ENCODE measurements around the gene PRRT4. TPM values are rescaled to one million over a fixed set of nuclear protein-coding genes. Genes with fewer than 3 reads are reported as not detected.
A peak's percentile ranks its signal among the peaks of the same experiment; 100 is the strongest.

Gene PRRT4
- total and polyA plus RNA-seq, 2 experiments from 2014 or later: 0.55 to 0.56 TPM

DNA sequence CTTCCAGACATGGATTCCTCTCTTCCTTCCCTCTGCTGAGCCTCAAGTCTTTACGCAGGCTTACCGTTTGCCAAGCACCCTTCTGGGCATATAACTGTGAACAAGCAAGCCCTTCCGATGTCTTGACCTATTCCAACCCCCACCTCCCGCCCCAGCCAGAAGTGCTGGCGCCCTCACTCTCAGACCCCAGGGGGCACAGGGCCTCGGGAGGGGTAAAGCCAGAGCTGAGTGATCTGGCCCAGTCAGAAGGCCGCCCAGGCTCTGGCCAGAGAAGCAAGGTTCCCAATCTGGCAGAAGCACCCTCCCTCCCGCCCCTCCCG lies 1.2 kb downstream of the PRRT4 start:
- ATAC-seq (no peak), DNase-seq (ENCODE audit: low spot score) (no peak)
- peak overlapping the region; percentile 70 for H3K4me3 ChIP-seq
- no peaks in the 10 kb centered on the region; the same call in none of the 2 replicates for H3F3A ChIP-seq (replicated peaks; ENCODE audit: low read depth)
- TF ChIP-seq EZH2 (IDR thresholded peaks at IDR 0.05; ENCODE audit: low read depth, unreplicated experiment): no peak
- TF ChIP-seq, protein P1, sequence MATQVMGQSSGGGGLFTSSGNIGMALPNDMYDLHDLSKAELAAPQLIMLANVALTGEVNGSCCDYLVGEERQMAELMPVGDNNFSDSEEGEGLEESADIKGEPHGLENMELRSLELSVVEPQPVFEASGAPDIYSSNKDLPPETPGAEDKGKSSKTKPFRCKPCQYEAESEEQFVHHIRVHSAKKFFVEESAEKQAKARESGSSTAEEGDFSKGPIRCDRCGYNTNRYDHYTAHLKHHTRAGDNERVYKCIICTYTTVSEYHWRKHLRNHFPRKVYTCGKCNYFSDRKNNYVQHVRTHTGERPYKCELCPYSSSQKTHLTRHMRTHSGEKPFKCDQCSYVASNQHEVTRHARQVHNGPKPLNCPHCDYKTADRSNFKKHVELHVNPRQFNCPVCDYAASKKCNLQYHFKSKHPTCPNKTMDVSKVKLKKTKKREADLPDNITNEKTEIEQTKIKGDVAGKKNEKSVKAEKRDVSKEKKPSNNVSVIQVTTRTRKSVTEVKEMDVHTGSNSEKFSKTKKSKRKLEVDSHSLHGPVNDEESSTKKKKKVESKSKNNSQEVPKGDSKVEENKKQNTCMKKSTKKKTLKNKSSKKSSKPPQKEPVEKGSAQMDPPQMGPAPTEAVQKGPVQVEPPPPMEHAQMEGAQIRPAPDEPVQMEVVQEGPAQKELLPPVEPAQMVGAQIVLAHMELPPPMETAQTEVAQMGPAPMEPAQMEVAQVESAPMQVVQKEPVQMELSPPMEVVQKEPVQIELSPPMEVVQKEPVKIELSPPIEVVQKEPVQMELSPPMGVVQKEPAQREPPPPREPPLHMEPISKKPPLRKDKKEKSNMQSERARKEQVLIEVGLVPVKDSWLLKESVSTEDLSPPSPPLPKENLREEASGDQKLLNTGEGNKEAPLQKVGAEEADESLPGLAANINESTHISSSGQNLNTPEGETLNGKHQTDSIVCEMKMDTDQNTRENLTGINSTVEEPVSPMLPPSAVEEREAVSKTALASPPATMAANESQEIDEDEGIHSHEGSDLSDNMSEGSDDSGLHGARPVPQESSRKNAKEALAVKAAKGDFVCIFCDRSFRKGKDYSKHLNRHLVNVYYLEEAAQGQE (IDR thresholded peaks at IDR 0.05; ENCODE audit: unreplicated experiment): no peak
- no peaks in the 10 kb centered on the region; the same call in 2 of the 3 replicates for H3K9me3 Mint-ChIP-seq
- H3K27ac Mint-ChIP-seq: no peak overlapping the region
- no peak overlapping the region for H3K27ac ChIP-seq (ENCODE audit: low read depth)
- H3K4me2 ChIP-seq: peak overlapping the region; percentile 95; the same call in 1 of the 2 replicates
- no peaks in the 10 kb centered on the region for H3K36me3 ChIP-seq (ENCODE audit: insufficient read depth)
- H3K36me3 Mint-ChIP-seq (ENCODE audit: low read depth): no peaks in the 10 kb centered on the region; the same call in 2 of the 3 replicates
- peak overlapping the region; percentile 91 for H2AFZ ChIP-seq
- H3K4me1 ChIP-seq (ENCODE audit: insufficient read depth): peaks cover 5% of the 10 kb centered on the region
- 0 out of 2 replicates have a peak, but pooled peaks cover 4% of the 10 kb centered on the region for H4K20me1 ChIP-seq (replicated peaks; ENCODE audit: insufficient read depth)
- peaks cover 85% of the 10 kb centered on the region for H3K27me3 ChIP-seq (ENCODE audit: insufficient read depth)
- H3K4me3 Mint-ChIP-seq: peak overlapping the region; percentile 82
- no peaks in the 10 kb centered on the region for H3K79me2 ChIP-seq (replicated peaks; ENCODE audit: insufficient read depth)
- peaks cover 64% of the 10 kb centered on the region for H3K27me3 Mint-ChIP-seq (ENCODE audit: insufficient read depth, low read depth, poor library complexity)
- H3K9me2 ChIP-seq (ENCODE audit: insufficient read depth): no peaks in the 10 kb centered on the region
- peaks cover 21% of the 10 kb centered on the region for H3K4me1 Mint-ChIP-seq

DNA sequence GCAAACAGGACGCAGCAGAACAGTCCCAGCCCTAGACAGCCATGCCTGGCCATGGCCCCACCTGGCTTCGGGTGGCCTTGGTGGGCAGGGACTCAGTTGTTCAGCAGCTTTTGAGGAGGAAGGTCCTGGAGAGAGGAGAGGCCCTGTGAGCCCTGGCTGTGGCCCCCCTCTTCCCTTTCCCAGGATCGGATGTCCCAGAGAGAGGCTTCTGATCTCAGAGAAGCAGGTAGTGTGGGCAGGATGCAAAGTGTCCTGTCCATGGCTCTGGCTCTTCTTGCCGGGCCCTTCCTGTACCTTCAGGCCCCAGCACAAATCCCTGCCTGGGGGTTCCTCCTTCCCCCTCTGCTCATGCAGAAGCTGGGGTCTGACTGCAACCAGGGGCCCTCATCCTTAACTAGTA lies 1.6 kb downstream of the PRRT4 start:
- Histone ChIP-seq H3K9me2 (ENCODE audit: insufficient read depth) (no peaks in the 10 kb centered on the region), H3K27me3 (ENCODE audit: insufficient read depth) (peaks cover 85% of the 10 kb centered on the region), H3K36me3 (ENCODE audit: insufficient read depth) (no peaks in the 10 kb centered on the region), H4K20me1 (replicated peaks; ENCODE audit: insufficient read depth) (0 out of 2 replicates have a peak, but pooled peaks cover 4% of the 10 kb centered on the region), H3F3A (replicated peaks; ENCODE audit: low read depth) (no peaks in the 10 kb centered on the region; the same call in none of the 2 replicates), H3K4me3 (peak overlapping the region; percentile 70), H2AFZ (peak overlapping the region; percentile 91), H3K79me2 (replicated peaks; ENCODE audit: insufficient read depth) (no peaks in the 10 kb centered on the region), H3K4me2 (peak overlapping the region; percentile 95; the same call in 1 of the 2 replicates), H3K4me1 (ENCODE audit: insufficient read depth) (peaks cover 5% of the 10 kb centered on the region), H3K27ac (ENCODE audit: low read depth) (no peak overlapping the region)
- no peaks in the 10 kb centered on the region; the same call in 2 of the 3 replicates for H3K9me3 Mint-ChIP-seq
- DNase-seq (ENCODE audit: low spot score) (no peak), ATAC-seq (no peak)
- H3K4me1 Mint-ChIP-seq: peaks cover 21% of the 10 kb centered on the region
- H3K36me3 Mint-ChIP-seq (ENCODE audit: low read depth): no peaks in the 10 kb centered on the region; the same call in 2 of the 3 replicates
- H3K4me3 Mint-ChIP-seq: peak overlapping the region; percentile 82; the same call in 2 of the 3 replicates
- H3K27ac Mint-ChIP-seq: no peak overlapping the region
- H3K27me3 Mint-ChIP-seq (ENCODE audit: insufficient read depth, low read depth, poor library complexity): peaks cover 61% of the 10 kb centered on the region
- no peak for TF ChIP-seq EZH2 (IDR thresholded peaks at IDR 0.05; ENCODE audit: low read depth, unreplicated experiment)
- TF ChIP-seq, protein P1 (IDR thresholded peaks at IDR 0.05; ENCODE audit: unreplicated experiment): no peak
- TF ChIP-seq, protein P2, sequence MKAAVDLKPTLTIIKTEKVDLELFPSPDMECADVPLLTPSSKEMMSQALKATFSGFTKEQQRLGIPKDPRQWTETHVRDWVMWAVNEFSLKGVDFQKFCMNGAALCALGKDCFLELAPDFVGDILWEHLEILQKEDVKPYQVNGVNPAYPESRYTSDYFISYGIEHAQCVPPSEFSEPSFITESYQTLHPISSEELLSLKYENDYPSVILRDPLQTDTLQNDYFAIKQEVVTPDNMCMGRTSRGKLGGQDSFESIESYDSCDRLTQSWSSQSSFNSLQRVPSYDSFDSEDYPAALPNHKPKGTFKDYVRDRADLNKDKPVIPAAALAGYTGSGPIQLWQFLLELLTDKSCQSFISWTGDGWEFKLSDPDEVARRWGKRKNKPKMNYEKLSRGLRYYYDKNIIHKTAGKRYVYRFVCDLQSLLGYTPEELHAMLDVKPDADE (IDR thresholded peaks at IDR 0.05): no peak
- no peak for TF ChIP-seq JUNB (IDR thresholded peaks at IDR 0.05; ENCODE audit: unreplicated experiment)
- no peak for TF ChIP-seq STAT1 (IDR thresholded peaks at IDR 0.05; ENCODE audit: unreplicated experiment)
- TF ChIP-seq, protein P3, sequence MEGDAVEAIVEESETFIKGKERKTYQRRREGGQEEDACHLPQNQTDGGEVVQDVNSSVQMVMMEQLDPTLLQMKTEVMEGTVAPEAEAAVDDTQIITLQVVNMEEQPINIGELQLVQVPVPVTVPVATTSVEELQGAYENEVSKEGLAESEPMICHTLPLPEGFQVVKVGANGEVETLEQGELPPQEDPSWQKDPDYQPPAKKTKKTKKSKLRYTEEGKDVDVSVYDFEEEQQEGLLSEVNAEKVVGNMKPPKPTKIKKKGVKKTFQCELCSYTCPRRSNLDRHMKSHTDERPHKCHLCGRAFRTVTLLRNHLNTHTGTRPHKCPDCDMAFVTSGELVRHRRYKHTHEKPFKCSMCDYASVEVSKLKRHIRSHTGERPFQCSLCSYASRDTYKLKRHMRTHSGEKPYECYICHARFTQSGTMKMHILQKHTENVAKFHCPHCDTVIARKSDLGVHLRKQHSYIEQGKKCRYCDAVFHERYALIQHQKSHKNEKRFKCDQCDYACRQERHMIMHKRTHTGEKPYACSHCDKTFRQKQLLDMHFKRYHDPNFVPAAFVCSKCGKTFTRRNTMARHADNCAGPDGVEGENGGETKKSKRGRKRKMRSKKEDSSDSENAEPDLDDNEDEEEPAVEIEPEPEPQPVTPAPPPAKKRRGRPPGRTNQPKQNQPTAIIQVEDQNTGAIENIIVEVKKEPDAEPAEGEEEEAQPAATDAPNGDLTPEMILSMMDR (conservative IDR thresholded peaks at IDR 0.05; ENCODE audit: low read depth in 2 of 2): no peak
- no peak for TF ChIP-seq POLR2AphosphoS5 (IDR thresholded peaks at IDR 0.05; ENCODE audit: low read depth)
